SH-SY5Y (cell line): ENCODE measurements around the gene ENO2.

Experiments used
- GATA2 ChIP-seq: IDR thresholded peaks from 2 replicates; pipeline ENCODE4 v1.6.1; 2011; ENCODE audit warnings: mild to moderate bottlenecking, low read depth, low read length
- GATA3 ChIP-seq: IDR thresholded peaks from 2 replicates; pipeline ENCODE4 v1.6.1; 2011; ENCODE audit warnings: low read depth, mild to moderate bottlenecking, low read length, moderate library complexity

DNA sequence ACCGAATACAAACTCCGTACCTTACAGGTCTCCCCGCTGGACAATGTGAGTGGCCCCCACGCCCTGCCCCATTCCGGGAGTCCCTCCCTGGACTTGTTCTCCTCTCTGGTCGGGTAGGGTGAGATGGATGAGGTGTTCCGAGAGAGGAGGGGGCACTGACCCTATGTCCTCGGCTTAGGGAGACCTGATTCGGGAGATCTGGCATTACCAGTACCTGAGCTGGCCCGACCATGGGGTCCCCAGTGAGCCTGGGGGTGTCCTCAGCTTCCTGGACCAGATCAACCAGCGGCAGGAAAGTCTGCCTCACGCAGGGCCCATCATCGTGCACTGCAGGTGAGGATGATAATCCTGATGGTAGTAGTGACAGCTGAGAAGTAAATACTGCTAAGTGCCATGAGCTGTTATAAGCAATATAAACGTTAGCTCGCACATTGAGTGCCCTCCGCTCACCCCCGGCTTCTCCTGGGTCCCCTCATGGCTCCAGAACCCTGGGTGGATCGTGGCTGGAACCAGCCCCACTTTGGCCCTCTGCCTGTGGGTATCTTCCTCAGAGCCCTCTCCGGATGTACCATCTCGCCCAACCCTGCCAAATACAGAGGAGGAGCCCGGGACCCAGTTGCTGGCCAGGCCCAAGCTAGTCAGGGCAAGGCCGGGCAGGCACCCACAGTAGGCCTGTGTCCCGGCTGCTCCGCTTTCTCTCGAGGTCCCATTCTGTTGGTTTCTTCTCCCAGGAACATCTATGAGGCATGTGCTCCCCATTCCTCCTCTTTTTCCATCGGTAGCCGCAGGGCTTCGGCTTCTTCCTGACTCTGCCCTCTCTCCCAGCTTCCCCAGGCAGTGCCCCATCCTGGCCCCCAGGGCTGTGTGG lies 43.6 kb downstream of the ENO2 start:
- TF ChIP-seq GATA2 (no peak), GATA3 (no peak)
